Ishikawa (cell line): ENCODE data around the gene FAAP100.

Source experiments
- CEBPB ChIP-seq: IDR thresholded peaks from 2 replicates; pipeline ENCODE4 v1.6.1; 2012
- CREB1 ChIP-seq: IDR thresholded peaks from 2 replicates; pipeline ENCODE4 v1.6.1; 2012; ENCODE audit warnings: low read depth
- EGR1 ChIP-seq: IDR thresholded peaks from 2 replicates; pipeline ENCODE4 v1.6.1; 2012
- EP300 ChIP-seq: IDR thresholded peaks from 2 replicates; pipeline ENCODE4 v1.6.1; 2012; ENCODE audit warnings: borderline replicate concordance
- FOXM1 ChIP-seq: IDR thresholded peaks from 2 replicates; pipeline ENCODE4 v1.6.1; 2012; ENCODE audit warnings: low read depth, borderline replicate concordance
- NFIC ChIP-seq: IDR thresholded peaks from 2 replicates; pipeline ENCODE4 v1.6.1; 2012
- RAD21 ChIP-seq: IDR thresholded peaks from 2 replicates; pipeline ENCODE4 v1.6.1; 2012; ENCODE audit warnings: low read depth
- TAF1 ChIP-seq: IDR thresholded peaks from 2 replicates; pipeline ENCODE4 v1.6.1; 2012; ENCODE audit warnings: low read depth, mild to moderate bottlenecking
- TCF12 ChIP-seq: IDR thresholded peaks from 2 replicates; pipeline ENCODE4 v1.6.1; 2012; ENCODE audit warnings: low read depth
- TEAD4 ChIP-seq: IDR thresholded peaks from 2 replicates; pipeline ENCODE4 v1.6.1; 2012
- YY1 ChIP-seq: IDR thresholded peaks from 2 replicates; pipeline ENCODE4 v1.6.1; 2012; ENCODE audit warnings: low read depth
- ZBTB7A ChIP-seq: IDR thresholded peaks from 2 replicates; pipeline ENCODE4 v1.6.1; 2012; ENCODE audit warnings: low read depth
- TF ChIP-seq, protein P1 (sequence below): IDR thresholded peaks from 2 replicates; pipeline ENCODE4 v1.6.1; 2012
- TF ChIP-seq, protein P2 (sequence below): IDR thresholded peaks from 2 replicates; pipeline ENCODE4 v1.6.1; 2012
- TF ChIP-seq, protein P3 (sequence below): IDR thresholded peaks from 2 replicates; pipeline ENCODE4 v1.6.1; 2012; ENCODE audit warnings: low read depth, mild to moderate bottlenecking

FAAP100 gene

DNA sequence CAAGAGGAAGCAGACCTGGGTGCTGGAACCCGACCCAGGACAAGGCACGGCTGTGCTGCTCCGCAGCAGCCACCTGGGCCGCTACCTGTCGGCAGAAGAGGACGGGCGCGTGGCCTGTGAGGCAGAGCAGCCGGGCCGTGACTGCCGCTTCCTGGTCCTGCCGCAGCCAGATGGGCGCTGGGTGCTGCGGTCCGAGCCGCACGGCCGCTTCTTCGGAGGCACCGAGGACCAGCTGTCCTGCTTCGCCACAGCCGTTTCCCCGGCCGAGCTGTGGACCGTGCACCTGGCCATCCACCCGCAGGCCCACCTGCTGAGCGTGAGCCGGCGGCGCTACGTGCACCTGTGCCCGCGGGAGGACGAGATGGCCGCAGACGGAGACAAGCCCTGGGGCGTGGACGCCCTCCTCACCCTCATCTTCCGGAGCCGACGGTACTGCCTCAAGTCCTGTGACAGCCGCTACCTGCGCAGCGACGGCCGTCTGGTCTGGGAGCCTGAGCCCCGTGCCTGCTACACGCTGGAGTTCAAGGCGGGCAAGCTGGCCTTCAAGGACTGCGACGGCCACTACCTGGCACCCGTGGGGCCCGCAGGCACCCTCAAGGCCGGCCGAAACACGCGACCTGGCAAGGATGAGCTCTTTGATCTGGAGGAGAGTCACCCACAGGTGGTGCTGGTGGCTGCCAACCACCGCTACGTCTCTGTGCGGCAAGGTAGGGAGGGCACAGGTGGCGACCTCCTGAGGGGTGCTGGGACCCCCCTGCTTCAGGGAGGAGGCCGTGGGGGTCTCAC, 23.3 kb downstream of the FAAP100 start:
- no peak for TF ChIP-seq CREB1

DNA sequence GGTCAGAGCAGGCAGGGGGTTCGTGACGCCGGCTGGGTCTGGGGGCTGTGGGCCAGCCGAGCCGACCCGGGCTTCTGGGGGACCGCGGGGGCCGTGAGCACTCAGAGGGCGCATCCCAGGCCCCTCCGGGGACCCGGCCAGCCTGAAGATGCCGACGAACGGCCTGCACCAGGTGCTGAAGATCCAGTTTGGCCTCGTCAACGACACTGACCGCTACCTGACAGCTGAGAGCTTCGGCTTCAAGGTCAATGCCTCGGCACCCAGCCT, 23.8 kb downstream of the FAAP100 start:
- TF ChIP-seq TCF12, result no peak
- no peak for TF ChIP-seq TAF1
- no peak for TF ChIP-seq NFIC
- no peak for TF ChIP-seq TEAD4
- no peak for TF ChIP-seq YY1
- no peak for TF ChIP-seq RAD21
- TF ChIP-seq ZBTB7A, result no peak; the same call in 1 of the 2 replicates
- TF ChIP-seq CEBPB, result no peak
- TF ChIP-seq FOXM1, result no peak
- TF ChIP-seq EP300, result no peak
- TF ChIP-seq CREB1, result no peak
- TF ChIP-seq, protein P1, sequence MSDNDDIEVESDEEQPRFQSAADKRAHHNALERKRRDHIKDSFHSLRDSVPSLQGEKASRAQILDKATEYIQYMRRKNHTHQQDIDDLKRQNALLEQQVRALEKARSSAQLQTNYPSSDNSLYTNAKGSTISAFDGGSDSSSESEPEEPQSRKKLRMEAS, result no peak
- TF ChIP-seq, protein P2, sequence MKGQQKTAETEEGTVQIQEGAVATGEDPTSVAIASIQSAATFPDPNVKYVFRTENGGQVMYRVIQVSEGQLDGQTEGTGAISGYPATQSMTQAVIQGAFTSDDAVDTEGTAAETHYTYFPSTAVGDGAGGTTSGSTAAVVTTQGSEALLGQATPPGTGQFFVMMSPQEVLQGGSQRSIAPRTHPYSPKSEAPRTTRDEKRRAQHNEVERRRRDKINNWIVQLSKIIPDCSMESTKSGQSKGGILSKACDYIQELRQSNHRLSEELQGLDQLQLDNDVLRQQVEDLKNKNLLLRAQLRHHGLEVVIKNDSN, result no peak
- no peak for TF ChIP-seq EGR1
- TF ChIP-seq, protein P3, sequence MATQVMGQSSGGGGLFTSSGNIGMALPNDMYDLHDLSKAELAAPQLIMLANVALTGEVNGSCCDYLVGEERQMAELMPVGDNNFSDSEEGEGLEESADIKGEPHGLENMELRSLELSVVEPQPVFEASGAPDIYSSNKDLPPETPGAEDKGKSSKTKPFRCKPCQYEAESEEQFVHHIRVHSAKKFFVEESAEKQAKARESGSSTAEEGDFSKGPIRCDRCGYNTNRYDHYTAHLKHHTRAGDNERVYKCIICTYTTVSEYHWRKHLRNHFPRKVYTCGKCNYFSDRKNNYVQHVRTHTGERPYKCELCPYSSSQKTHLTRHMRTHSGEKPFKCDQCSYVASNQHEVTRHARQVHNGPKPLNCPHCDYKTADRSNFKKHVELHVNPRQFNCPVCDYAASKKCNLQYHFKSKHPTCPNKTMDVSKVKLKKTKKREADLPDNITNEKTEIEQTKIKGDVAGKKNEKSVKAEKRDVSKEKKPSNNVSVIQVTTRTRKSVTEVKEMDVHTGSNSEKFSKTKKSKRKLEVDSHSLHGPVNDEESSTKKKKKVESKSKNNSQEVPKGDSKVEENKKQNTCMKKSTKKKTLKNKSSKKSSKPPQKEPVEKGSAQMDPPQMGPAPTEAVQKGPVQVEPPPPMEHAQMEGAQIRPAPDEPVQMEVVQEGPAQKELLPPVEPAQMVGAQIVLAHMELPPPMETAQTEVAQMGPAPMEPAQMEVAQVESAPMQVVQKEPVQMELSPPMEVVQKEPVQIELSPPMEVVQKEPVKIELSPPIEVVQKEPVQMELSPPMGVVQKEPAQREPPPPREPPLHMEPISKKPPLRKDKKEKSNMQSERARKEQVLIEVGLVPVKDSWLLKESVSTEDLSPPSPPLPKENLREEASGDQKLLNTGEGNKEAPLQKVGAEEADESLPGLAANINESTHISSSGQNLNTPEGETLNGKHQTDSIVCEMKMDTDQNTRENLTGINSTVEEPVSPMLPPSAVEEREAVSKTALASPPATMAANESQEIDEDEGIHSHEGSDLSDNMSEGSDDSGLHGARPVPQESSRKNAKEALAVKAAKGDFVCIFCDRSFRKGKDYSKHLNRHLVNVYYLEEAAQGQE, result no peak

DNA sequence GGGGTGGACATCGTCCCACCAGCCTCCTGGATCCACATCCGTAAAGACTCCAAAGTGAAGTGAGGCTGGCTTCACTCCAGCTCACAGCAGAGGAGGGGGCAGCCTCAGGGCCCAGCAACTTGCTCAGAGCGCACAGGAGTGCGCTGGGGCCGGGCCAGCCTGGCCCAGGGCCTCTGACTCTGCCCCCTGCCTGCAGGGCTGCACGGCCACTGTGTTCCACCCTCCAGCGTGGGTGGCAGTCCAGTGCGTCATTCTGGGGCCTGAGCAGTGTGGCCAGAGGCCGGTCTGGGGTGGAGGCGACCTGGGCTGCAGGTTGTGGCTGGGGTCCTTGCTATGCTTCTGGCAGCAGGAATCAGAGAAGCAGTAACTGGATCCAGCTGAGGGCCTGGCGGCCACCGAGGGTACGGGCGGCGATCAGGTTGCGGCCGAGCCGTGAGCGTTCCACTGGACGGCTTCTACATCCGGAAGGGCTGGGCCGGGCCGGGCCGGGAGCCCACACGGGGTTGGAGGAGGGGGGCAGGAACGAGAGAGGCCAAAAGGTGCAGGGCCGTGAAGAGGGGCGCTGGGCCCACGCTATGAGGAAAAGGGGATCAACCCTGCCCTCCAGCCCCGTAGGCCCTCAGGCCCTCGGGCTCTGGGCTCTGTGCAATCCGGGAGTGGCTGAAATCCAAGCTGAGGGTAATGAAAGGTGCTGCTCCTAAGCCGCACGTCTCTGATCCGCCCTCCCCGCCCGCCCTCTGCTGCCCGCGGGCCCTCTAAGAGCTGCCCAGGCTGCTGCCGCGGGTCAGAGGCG, 24.4 kb downstream of the FAAP100 start, which contains the start of gene FSCN2:
Gene FSCN2 (plus strand): TSS at position 787 of the 793 bp plus-strand sequence. CDS start 155 bp downstream, outside the sequence.
- TF ChIP-seq, protein P3, result no peak
- TF ChIP-seq TCF12 (peak; percentile 41; the same call in 1 of the 2 replicates), ZBTB7A (peak; percentile 71), CREB1 (no peak), YY1 (no peak)
- TF ChIP-seq, protein P1, result no peak

DNA sequence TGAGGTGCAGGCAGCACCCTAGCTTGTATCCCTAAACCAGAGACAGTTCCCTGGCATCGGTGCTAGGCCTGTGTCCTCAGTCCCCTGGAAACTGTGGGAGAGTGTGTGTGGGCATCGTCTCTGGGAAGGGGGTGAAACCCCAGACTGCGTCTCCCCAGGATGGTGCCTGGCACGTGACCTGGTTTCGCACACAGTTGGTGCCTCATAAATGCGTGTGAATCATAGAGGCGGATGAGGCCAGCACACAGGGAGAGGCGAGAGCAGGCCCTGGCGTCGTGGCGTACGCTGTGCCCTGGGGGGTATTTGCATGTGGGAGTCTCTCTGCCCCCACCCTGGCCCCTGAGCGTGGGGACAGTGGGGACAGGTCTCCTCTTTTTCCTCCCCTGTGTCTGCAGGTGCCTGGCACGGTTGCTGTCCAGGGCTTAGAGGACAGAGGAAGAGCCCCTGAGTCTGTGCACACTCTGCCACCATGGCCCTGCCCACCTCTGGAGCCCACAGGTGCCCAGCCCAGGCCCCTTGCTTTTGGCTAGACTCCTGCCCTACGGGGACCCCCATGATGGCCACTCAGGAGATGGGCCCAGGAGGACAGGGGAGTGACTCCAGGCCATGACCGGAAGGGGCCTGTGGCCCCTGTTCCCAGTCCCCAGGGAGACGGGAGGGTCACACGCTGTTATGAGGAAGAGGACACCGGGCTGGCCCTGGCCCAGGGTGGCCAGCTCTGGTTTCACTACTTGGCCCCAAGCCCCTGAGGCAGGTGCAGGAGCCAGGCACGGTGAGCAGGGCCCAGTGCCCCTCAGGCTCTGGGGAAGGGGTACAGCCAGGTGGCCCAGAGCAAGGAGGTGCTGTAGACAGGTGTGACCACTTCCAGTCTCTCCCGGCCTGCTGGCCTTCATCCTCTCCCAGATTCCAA, 25.2 kb downstream of the FAAP100 start:
- TF ChIP-seq, protein P3, result no peak
- TF ChIP-seq YY1, result no peak
- TF ChIP-seq TCF12, result no peak
- no peak for TF ChIP-seq RAD21
- no peak for TF ChIP-seq CREB1
- TF ChIP-seq ZBTB7A, result no peak
- TF ChIP-seq NFIC, result no peak
- TF ChIP-seq, protein P2, result no peak
- no peak for TF ChIP-seq EGR1
- TF ChIP-seq, protein P1, result no peak
- TF ChIP-seq FOXM1, result no peak
- TF ChIP-seq TEAD4, result no peak
- TF ChIP-seq CEBPB, result no peak
- TF ChIP-seq EP300, result no peak
- no peak for TF ChIP-seq TAF1
